Neural progenitor cell (in vitro differentiated cells): ENCODE measurements around the gene IL6R. TPM values are rescaled to one million over a fixed set of nuclear protein-coding genes. Genes with fewer than 3 reads are reported as not detected.

Source experiments
- DNase-seq: peaks from one replicate; pipeline ENCODE4 v3.0.0-alpha.2; 2016; ENCODE audit warnings: low spot score
- H2AFZ ChIP-seq: fragments of 200-600 bp; sonication (generic); replicated peaks from 2 replicates; pipeline ENCODE4 v1.6.1; 2016; ENCODE audit warnings: antibody characterized with exemption
- H3F3A ChIP-seq: fragments of 200-600 bp; sonication (generic); 2 replicates; pipeline ENCODE4 v1.6.1; 2016; ENCODE audit warnings: antibody characterized with exemption, low read depth
- H3K27ac ChIP-seq: fragments of 200-600 bp; sonication (generic); 2 replicates; pipeline ENCODE4 v1.5.1; 2016; ENCODE audit warnings: mild to moderate bottlenecking
- H3K27me3 ChIP-seq: fragments of 200-600 bp; sonication (generic); 2 replicates; pipeline ENCODE4 v1.6.1; 2016; ENCODE audit warnings: mild to moderate bottlenecking, moderate library complexity
- H3K36me3 ChIP-seq: fragments of 200-600 bp; sonication (generic); 2 replicates; pipeline ENCODE4 v1.5.1; 2016
- H3K4me1 ChIP-seq: fragments of 200-600 bp; sonication (generic); 2 replicates; pipeline ENCODE4 v1.6.1; 2016; ENCODE audit warnings: mixed run types
- H3K4me2 ChIP-seq: fragments of 200-600 bp; sonication (generic); 2 replicates; pipeline ENCODE4 v1.6.1; 2016
- H3K4me3 ChIP-seq: fragments of 200-600 bp; sonication (generic); 2 replicates; pipeline ENCODE4 v1.5.1; 2016
- H3K79me2 ChIP-seq: fragments of 200-600 bp; sonication (generic); 2 replicates; pipeline ENCODE4 v1.6.1; 2016; ENCODE audit warnings: low read depth
- H3K9ac ChIP-seq: fragments of 200-600 bp; sonication (generic); 2 replicates; pipeline ENCODE4 v1.6.1; 2016
- H3K9me3 ChIP-seq: fragments of 200-600 bp; sonication (generic); 2 replicates; pipeline ENCODE4 v1.5.1; 2016; ENCODE audit warnings: low read depth
- H4K20me1 ChIP-seq: fragments of 200-600 bp; sonication (generic); 2 replicates; pipeline ENCODE4 v1.6.1; 2016; ENCODE audit warnings: low read depth
- H3K27ac Mint-ChIP-seq: 3 replicates; pipeline ENCODE4 v1.8.0; 2021; ENCODE audit warnings: mixed read lengths
- H3K27me3 Mint-ChIP-seq: 2 replicates; pipeline ENCODE4 v1.8.0; 2022; ENCODE audit warnings: low read depth, mild to moderate bottlenecking, inconsistent platforms, moderate library complexity, mixed read lengths; ENCODE audit not compliant: insufficient read depth
- H3K36me3 Mint-ChIP-seq: 3 replicates; pipeline ENCODE4 v1.8.0; 2021; ENCODE audit warnings: mixed read lengths
- H3K4me1 Mint-ChIP-seq: 3 replicates; pipeline ENCODE4 v1.8.0; 2021; ENCODE audit warnings: mixed read lengths
- H3K4me3 Mint-ChIP-seq: 3 replicates; pipeline ENCODE4 v1.8.0; 2021; ENCODE audit warnings: mild to moderate bottlenecking, moderate library complexity, mixed read lengths
- H3K9me3 Mint-ChIP-seq: 3 replicates; pipeline ENCODE4 v1.8.0; 2020; ENCODE audit warnings: mixed read lengths
- CTCF ChIP-seq: fragments of 200-600 bp; sonication (generic); IDR thresholded peaks from 2 replicates; pipeline ENCODE4 v1.5.1; 2017; ENCODE audit warnings: antibody characterized with exemption, mild to moderate bottlenecking
- EZH2 ChIP-seq: fragments of 200-600 bp; sonication (generic); IDR thresholded peaks from 2 replicates; pipeline ENCODE4 v1.6.1; 2017; ENCODE audit warnings: antibody characterized with exemption, mild to moderate bottlenecking, moderate library complexity
- EZH2phosphoT487 ChIP-seq: fragments of 200-600 bp; sonication (generic); IDR thresholded peaks from 2 replicates; pipeline ENCODE4 v1.6.1; 2017; ENCODE audit warnings: antibody characterized with exemption
- total RNA-seq: library from RNA; depleted of rRNA; stranded (reverse); fragments of >200 nt; gene quantifications from 2 replicates; pipeline ENCODE4 v1.2.3, GENCODE V29; 2015; ENCODE audit warnings: low replicate concordance

Gene IL6R
- total RNA-seq, 1 donor from 2014 or later = not detected

- TF ChIP-seq CTCF = no peak
- H3K9ac ChIP-seq = no peak overlapping the region
- H3K27ac ChIP-seq = no peak overlapping the region
- H3K79me2 ChIP-seq = no peaks in the 10 kb centered on the region
- no peak overlapping the region for H3K27ac Mint-ChIP-seq
- no peaks in the 10 kb centered on the region for H3K9me3 ChIP-seq
- no peaks in the 10 kb centered on the region for H3K36me3 ChIP-seq
- peaks cover 7% of the 10 kb centered on the region for H3K27me3 Mint-ChIP-seq
- no peak overlapping the region for H2AFZ ChIP-seq
- H3K27me3 ChIP-seq = no peaks in the 10 kb centered on the region
- H3K4me2 ChIP-seq = no peak overlapping the region
- peaks cover 15% of the 10 kb centered on the region for H3K4me1 Mint-ChIP-seq
- H3K4me1 ChIP-seq = peaks cover 4% of the 10 kb centered on the region
- peaks cover 7% of the 10 kb centered on the region for H3F3A ChIP-seq
- H3K4me3 Mint-ChIP-seq = no peak overlapping the region
- H3K4me3 ChIP-seq = no peak overlapping the region
- no peaks in the 10 kb centered on the region for H4K20me1 ChIP-seq
- H3K9me3 Mint-ChIP-seq = no peaks in the 10 kb centered on the region
- no peak for DNase-seq
- no peaks in the 10 kb centered on the region for H3K36me3 Mint-ChIP-seq
Observed at GRCh38 chr1:154478639-154479038, 73.5 kb downstream of the IL6R start.

GRCh38 chr1:154479764-154480421 is 74.8 kb downstream of the IL6R start:
- H3K27me3 ChIP-seq = no peaks in the 10 kb centered on the region
- H3K4me3 ChIP-seq = no peak overlapping the region
- Mint-ChIP-seq H3K27ac (no peak overlapping the region), H3K27me3 (peaks cover 9% of the 10 kb centered on the region), H3K4me3 (no peak overlapping the region), H3K4me1 (peaks cover 15% of the 10 kb centered on the region), H3K36me3 (no peaks in the 10 kb centered on the region), H3K9me3 (no peaks in the 10 kb centered on the region)
- H4K20me1 ChIP-seq = no peaks in the 10 kb centered on the region
- peaks cover 4% of the 10 kb centered on the region for H3K4me1 ChIP-seq
- no peak overlapping the region for H3K4me2 ChIP-seq
- no peaks in the 10 kb centered on the region for H3K36me3 ChIP-seq
- H3K9ac ChIP-seq = no peak overlapping the region
- H2AFZ ChIP-seq = no peak overlapping the region
- no peaks in the 10 kb centered on the region for H3K9me3 ChIP-seq
- peak; percentile 72 for DNase-seq
- TF ChIP-seq EZH2 (no peak), CTCF (peak; percentile 97)
- peaks cover 7% of the 10 kb centered on the region for H3F3A ChIP-seq
- H3K27ac ChIP-seq = no peak overlapping the region
- H3K79me2 ChIP-seq = no peaks in the 10 kb centered on the region

- Mint-ChIP-seq H3K4me1 (peaks cover 15% of the 10 kb centered on the region), H3K27ac (no peak overlapping the region), H3K27me3 (peaks cover 8% of the 10 kb centered on the region), H3K9me3 (no peaks in the 10 kb centered on the region), H3K36me3 (no peaks in the 10 kb centered on the region), H3K4me3 (no peak overlapping the region)
- peaks cover 4% of the 10 kb centered on the region for H3K4me1 ChIP-seq
- no peak overlapping the region for H3K9ac ChIP-seq
- no peaks in the 10 kb centered on the region for H3K9me3 ChIP-seq
- H3K79me2 ChIP-seq = no peaks in the 10 kb centered on the region
- H3K4me3 ChIP-seq = no peak overlapping the region
- no peak for TF ChIP-seq CTCF
- no peak for TF ChIP-seq EZH2
- TF ChIP-seq EZH2phosphoT487 = no peak
- no peak overlapping the region for H3K27ac ChIP-seq
- H3K36me3 ChIP-seq = no peaks in the 10 kb centered on the region
- H3K27me3 ChIP-seq = no peaks in the 10 kb centered on the region
- H3F3A ChIP-seq = peaks cover 7% of the 10 kb centered on the region
- H3K4me2 ChIP-seq = no peak overlapping the region
- no peak overlapping the region for H2AFZ ChIP-seq
- H4K20me1 ChIP-seq = no peaks in the 10 kb centered on the region
- DNase-seq = peak; percentile 68
Observed at GRCh38 chr1:154481053-154481452, 75.9 kb downstream of the IL6R start.
